GM23338 (cell line): ENCODE results near the gene ATF3. TPM values are rescaled to one million over a fixed set of nuclear protein-coding genes. Genes with fewer than 3 reads are reported as not detected.

ENCODE experiments used
- ATAC-seq: fragments of 200-7000 bp; cut with Tn5 transposase; 3 replicates; pipeline ENCODE4 v1.9.1; 2020
- DNase-seq: peaks from one replicate; pipeline ENCODE4 v3.0.0-alpha.2; 2015; ENCODE audit warnings: low spot score
- H2AFZ ChIP-seq: fragments of 200-600 bp; sonication (generic); 2 replicates; pipeline ENCODE4 v1.8.0; 2016; ENCODE audit warnings: antibody characterized with exemption, mild to moderate bottlenecking, moderate library complexity
- H3F3A ChIP-seq: fragments of 200-600 bp; sonication (generic); replicated peaks from 2 replicates; pipeline ENCODE4 v1.8.0; 2017; ENCODE audit warnings: antibody characterized with exemption, mixed run types, low read depth
- H3K27ac ChIP-seq: fragments of 200-600 bp; sonication (generic); 2 replicates; pipeline ENCODE4 v1.6.1; 2016; ENCODE audit warnings: low read depth
- H3K27me3 ChIP-seq: fragments of 200-600 bp; sonication (generic); 2 replicates; pipeline ENCODE4 v1.8.0; 2016; ENCODE audit warnings: mild to moderate bottlenecking, mixed run types, moderate library complexity; ENCODE audit not compliant: insufficient read depth
- H3K36me3 ChIP-seq: fragments of 200-600 bp; sonication (generic); 2 replicates; pipeline ENCODE4 v1.8.0; 2016; ENCODE audit warnings: mild to moderate bottlenecking; ENCODE audit not compliant: insufficient read depth
- H3K4me1 ChIP-seq: fragments of 200-600 bp; sonication (generic); 2 replicates; pipeline ENCODE4 v1.8.0; 2016; ENCODE audit warnings: mild to moderate bottlenecking, moderate library complexity; ENCODE audit not compliant: insufficient read depth
- H3K4me2 ChIP-seq: fragments of 200-600 bp; sonication (generic); 2 replicates; pipeline ENCODE4 v1.7.1; 2017; ENCODE audit warnings: mixed run types
- H3K4me3 ChIP-seq: fragments of 200-600 bp; sonication (generic); 2 replicates; pipeline ENCODE4 v1.6.1; 2016; ENCODE audit warnings: mixed run types
- H3K79me2 ChIP-seq: fragments of 200-600 bp; sonication (generic); replicated peaks from 2 replicates; pipeline ENCODE4 v1.8.0; 2017; ENCODE audit warnings: mild to moderate bottlenecking; ENCODE audit not compliant: insufficient read depth
- H3K9me2 ChIP-seq: fragments of 200-600 bp; sonication (generic); 2 replicates; pipeline ENCODE4 v1.8.0; 2017; ENCODE audit not compliant: insufficient read depth
- H4K20me1 ChIP-seq: fragments of 200-600 bp; sonication (generic); replicated peaks from 2 replicates; pipeline ENCODE4 v1.8.0; 2017; ENCODE audit warnings: mild to moderate bottlenecking; ENCODE audit not compliant: insufficient read depth
- H3K27ac Mint-ChIP-seq: 2 replicates; pipeline ENCODE4 v1.8.0; 2020; ENCODE audit warnings: inconsistent platforms, mild to moderate bottlenecking, moderate library complexity, mixed read lengths
- H3K27me3 Mint-ChIP-seq: 3 replicates; pipeline ENCODE4 v1.8.0; 2022; ENCODE audit warnings: low read depth, mild to moderate bottlenecking, moderate library complexity, mixed read lengths, inconsistent platforms; ENCODE audit not compliant: insufficient read depth, poor library complexity
- H3K36me3 Mint-ChIP-seq: 3 replicates; pipeline ENCODE4 v1.8.0; 2021; ENCODE audit warnings: low read depth, mild to moderate bottlenecking, inconsistent platforms, moderate library complexity, mixed read lengths
- H3K4me1 Mint-ChIP-seq: 3 replicates; pipeline ENCODE4 v1.8.0; 2020; ENCODE audit warnings: mild to moderate bottlenecking, inconsistent platforms, mixed read lengths
- H3K4me3 Mint-ChIP-seq: 3 replicates; pipeline ENCODE4 v1.8.0; 2021; ENCODE audit warnings: moderate library complexity, mild to moderate bottlenecking, inconsistent platforms, mixed read lengths
- H3K9me3 Mint-ChIP-seq: 3 replicates; pipeline ENCODE4 v1.8.0; 2020; ENCODE audit warnings: moderate library complexity, mild to moderate bottlenecking, inconsistent platforms, mixed read lengths
- CREB1 ChIP-seq: fragments of 250-450 bp; sonication (Bioruptor Pico); IDR thresholded peaks from 2 replicates; pipeline ENCODE4 v1.5.0; 2020; ENCODE audit warnings: low read depth, mild to moderate bottlenecking, moderate library complexity
- EZH2 ChIP-seq: fragments of 200-600 bp; sonication (generic); IDR thresholded peaks from one replicate; pipeline ENCODE4 v1.8.0; 2017; ENCODE audit warnings: antibody characterized with exemption, mild to moderate bottlenecking, low read depth; ENCODE audit not compliant: unreplicated experiment
- EZH2phosphoT487 ChIP-seq: fragments of 200-600 bp; sonication (generic); IDR thresholded peaks from one replicate; pipeline ENCODE4 v1.8.1; 2018; ENCODE audit warnings: antibody characterized with exemption; ENCODE audit not compliant: unreplicated experiment
- JUNB ChIP-seq: IDR thresholded peaks from one replicate; pipeline ENCODE4 v1.6.1; 2016; ENCODE audit warnings: antibody characterized with exemption; ENCODE audit not compliant: unreplicated experiment
- NANOG ChIP-seq: IDR thresholded peaks from 2 replicates; pipeline ENCODE4 v1.6.1; 2016; ENCODE audit warnings: antibody characterized with exemption, borderline replicate concordance
- POLR2AphosphoS5 ChIP-seq: IDR thresholded peaks from 2 replicates; pipeline ENCODE4 v1.6.1; 2016; ENCODE audit warnings: antibody characterized with exemption, low read depth
- REST ChIP-seq: IDR thresholded peaks from one replicate; pipeline ENCODE4 v1.6.1; 2018; ENCODE audit warnings: antibody characterized with exemption; ENCODE audit not compliant: unreplicated experiment
- STAT1 ChIP-seq: IDR thresholded peaks from one replicate; pipeline ENCODE4 v1.6.1; 2016; ENCODE audit warnings: antibody characterized with exemption; ENCODE audit not compliant: unreplicated experiment
- ZNF114 ChIP-seq: fragments of 250-450 bp; sonication (Bioruptor Pico); IDR thresholded peaks from 2 replicates; pipeline ENCODE4 v1.5.0; 2020; ENCODE audit warnings: mild to moderate bottlenecking, moderate library complexity
- ZNF331 ChIP-seq: fragments of 250-450 bp; sonication (Bioruptor Pico); IDR thresholded peaks from 2 replicates; pipeline ENCODE4 v1.5.0; 2020; ENCODE audit warnings: low read depth, mild to moderate bottlenecking, moderate library complexity
- polyA plus RNA-seq: library from polyadenylated mRNA; unstranded; fragments of >200 nt; fragmentation: Nextera tagmentation; extraction: Ambion mirVana; gene quantifications from 2 replicates; pipeline ENCODE4 v1.2.1, GENCODE V29; 2016
- total RNA-seq: library from RNA; depleted of rRNA; stranded (reverse); fragments of >200 nt; shearing (Covaris generic); gene quantifications from 2 replicates; pipeline ENCODE4 v1.2.3, GENCODE V29; 2014
- TF ChIP-seq, protein P1 (sequence below): fragments of 250-450 bp; sonication (Bioruptor Pico); IDR thresholded peaks from 2 replicates; pipeline ENCODE4 v1.5.0; 2020; ENCODE audit warnings: mild to moderate bottlenecking, moderate library complexity
- TF ChIP-seq, protein P2 (sequence below): IDR thresholded peaks from 2 replicates; pipeline ENCODE4 v1.6.1; 2016; ENCODE audit warnings: antibody characterized with exemption
- TF ChIP-seq, protein P3 (sequence below), 2 experiments: fragments of 200-600 bp in 1 of 2; sonication (generic) in 1 of 2; conservative IDR thresholded peaks; 2 replicates each; pipeline versions ENCODE4 v1.5.1 to v1.6.1; 2016 to 2017; ENCODE audit warnings: antibody characterized with exemption in 2 of 2, low read depth in 2 of 2, mild to moderate bottlenecking in 2 of 2, moderate library complexity in 1 of 2

The ATF3 gene
- total and polyA plus RNA-seq, 2 experiments from 2014 or later = 12.6 to 17.2 TPM

DNA sequence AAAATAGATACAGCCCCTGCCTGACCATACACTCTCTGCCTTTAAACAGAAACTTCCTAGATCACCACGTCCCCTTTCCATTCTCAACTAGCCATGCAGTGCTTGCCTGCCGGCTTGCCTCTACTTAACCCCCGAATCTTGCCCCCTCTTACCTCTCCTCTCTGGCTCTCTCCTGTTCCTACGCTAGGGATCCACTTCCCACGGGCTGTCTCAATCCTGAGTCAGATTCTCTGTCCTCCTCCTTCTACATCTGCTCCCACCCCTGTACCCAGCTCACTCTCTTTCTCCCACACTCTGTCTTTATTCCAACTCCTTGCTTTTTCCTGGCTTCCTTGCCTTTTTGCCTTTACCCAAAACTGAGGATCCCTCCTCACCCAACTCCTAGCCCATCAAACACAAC lies 29.3 kb downstream of the ATF3 start:
- no peak for DNase-seq
- peaks cover 6% of the 10 kb centered on the region; the same call in 2 of the 3 replicates for H3K36me3 Mint-ChIP-seq
- H3K4me1 Mint-ChIP-seq = peaks cover 13% of the 10 kb centered on the region
- Histone ChIP-seq H3K4me3 (no peak overlapping the region), H3K79me2 (no peaks in the 10 kb centered on the region), H3K27me3 (no peaks in the 10 kb centered on the region), H2AFZ (peak overlapping the region; percentile 63; the same call in 1 of the 2 replicates), H3K4me2 (no peak overlapping the region), H3K4me1 (peaks cover 8% of the 10 kb centered on the region; the same call in 1 of the 2 replicates), H3K27ac (no peak overlapping the region), H4K20me1 (no peaks in the 10 kb centered on the region), H3F3A (no peaks in the 10 kb centered on the region), H3K36me3 (no peaks in the 10 kb centered on the region), H3K9me2 (peaks cover 3% of the 10 kb centered on the region; the same call in 1 of the 2 replicates)
- H3K27me3 Mint-ChIP-seq = peaks cover 12% of the 10 kb centered on the region
- TF ChIP-seq EZH2phosphoT487 = no peak
- TF ChIP-seq STAT1 = no peak
- TF ChIP-seq, protein P1, sequence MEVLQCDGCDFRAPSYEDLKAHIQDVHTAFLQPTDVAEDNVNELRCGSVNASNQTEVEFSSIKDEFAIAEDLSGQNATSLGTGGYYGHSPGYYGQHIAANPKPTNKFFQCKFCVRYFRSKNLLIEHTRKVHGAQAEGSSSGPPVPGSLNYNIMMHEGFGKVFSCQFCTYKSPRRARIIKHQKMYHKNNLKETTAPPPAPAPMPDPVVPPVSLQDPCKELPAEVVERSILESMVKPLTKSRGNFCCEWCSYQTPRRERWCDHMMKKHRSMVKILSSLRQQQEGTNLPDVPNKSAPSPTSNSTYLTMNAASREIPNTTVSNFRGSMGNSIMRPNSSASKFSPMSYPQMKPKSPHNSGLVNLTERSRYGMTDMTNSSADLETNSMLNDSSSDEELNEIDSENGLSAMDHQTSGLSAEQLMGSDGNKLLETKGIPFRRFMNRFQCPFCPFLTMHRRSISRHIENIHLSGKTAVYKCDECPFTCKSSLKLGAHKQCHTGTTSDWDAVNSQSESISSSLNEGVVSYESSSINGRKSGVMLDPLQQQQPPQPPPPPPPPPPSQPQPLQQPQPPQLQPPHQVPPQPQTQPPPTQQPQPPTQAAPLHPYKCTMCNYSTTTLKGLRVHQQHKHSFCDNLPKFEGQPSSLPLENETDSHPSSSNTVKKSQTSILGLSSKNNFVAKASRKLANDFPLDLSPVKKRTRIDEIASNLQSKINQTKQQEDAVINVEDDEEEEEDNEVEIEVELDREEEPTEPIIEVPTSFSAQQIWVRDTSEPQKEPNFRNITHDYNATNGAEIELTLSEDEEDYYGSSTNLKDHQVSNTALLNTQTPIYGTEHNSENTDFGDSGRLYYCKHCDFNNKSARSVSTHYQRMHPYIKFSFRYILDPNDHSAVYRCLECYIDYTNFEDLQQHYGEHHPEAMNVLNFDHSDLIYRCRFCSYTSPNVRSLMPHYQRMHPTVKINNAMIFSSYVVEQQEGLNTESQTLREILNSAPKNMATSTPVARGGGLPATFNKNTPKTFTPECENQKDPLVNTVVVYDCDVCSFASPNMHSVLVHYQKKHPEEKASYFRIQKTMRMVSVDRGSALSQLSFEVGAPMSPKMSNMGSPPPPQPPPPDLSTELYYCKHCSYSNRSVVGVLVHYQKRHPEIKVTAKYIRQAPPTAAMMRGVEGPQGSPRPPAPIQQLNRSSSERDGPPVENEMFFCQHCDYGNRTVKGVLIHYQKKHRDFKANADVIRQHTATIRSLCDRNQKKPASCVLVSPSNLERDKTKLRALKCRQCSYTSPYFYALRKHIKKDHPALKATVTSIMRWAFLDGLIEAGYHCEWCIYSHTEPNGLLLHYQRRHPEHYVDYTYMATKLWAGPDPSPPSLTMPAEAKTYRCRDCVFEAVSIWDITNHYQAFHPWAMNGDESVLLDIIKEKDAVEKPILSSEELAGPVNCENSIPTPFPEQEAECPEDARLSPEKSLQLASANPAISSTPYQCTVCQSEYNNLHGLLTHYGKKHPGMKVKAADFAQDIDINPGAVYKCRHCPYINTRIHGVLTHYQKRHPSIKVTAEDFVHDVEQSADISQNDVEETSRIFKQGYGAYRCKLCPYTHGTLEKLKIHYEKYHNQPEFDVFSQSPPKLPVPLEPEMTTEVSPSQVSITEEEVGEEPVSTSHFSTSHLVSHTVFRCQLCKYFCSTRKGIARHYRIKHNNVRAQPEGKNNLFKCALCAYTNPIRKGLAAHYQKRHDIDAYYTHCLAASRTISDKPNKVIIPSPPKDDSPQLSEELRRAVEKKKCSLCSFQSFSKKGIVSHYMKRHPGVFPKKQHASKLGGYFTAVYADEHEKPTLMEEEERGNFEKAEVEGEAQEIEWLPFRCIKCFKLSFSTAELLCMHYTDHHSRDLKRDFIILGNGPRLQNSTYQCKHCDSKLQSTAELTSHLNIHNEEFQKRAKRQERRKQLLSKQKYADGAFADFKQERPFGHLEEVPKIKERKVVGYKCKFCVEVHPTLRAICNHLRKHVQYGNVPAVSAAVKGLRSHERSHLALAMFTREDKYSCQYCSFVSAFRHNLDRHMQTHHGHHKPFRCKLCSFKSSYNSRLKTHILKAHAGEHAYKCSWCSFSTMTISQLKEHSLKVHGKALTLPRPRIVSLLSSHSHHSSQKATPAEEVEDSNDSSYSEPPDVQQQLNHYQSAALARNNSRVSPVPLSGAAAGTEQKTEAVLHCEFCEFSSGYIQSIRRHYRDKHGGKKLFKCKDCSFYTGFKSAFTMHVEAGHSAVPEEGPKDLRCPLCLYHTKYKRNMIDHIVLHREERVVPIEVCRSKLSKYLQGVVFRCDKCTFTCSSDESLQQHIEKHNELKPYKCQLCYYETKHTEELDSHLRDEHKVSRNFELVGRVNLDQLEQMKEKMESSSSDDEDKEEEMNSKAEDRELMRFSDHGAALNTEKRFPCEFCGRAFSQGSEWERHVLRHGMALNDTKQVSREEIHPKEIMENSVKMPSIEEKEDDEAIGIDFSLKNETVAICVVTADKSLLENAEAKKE (CRISPR knock-in tag) = no peak
- TF ChIP-seq NANOG = no peak
- TF ChIP-seq POLR2AphosphoS5 = no peak
- TF ChIP-seq REST = no peak
- no peak for TF ChIP-seq EZH2
- TF ChIP-seq ZNF114 (CRISPR knock-in tag) = no peak
- no peak for TF ChIP-seq ZNF331 (CRISPR knock-in tag)
- no peak for TF ChIP-seq JUNB
- TF ChIP-seq CREB1 (CRISPR knock-in tag) = no peak
- TF ChIP-seq, protein P2, sequence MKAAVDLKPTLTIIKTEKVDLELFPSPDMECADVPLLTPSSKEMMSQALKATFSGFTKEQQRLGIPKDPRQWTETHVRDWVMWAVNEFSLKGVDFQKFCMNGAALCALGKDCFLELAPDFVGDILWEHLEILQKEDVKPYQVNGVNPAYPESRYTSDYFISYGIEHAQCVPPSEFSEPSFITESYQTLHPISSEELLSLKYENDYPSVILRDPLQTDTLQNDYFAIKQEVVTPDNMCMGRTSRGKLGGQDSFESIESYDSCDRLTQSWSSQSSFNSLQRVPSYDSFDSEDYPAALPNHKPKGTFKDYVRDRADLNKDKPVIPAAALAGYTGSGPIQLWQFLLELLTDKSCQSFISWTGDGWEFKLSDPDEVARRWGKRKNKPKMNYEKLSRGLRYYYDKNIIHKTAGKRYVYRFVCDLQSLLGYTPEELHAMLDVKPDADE = no peak
- TF ChIP-seq, protein P3, sequence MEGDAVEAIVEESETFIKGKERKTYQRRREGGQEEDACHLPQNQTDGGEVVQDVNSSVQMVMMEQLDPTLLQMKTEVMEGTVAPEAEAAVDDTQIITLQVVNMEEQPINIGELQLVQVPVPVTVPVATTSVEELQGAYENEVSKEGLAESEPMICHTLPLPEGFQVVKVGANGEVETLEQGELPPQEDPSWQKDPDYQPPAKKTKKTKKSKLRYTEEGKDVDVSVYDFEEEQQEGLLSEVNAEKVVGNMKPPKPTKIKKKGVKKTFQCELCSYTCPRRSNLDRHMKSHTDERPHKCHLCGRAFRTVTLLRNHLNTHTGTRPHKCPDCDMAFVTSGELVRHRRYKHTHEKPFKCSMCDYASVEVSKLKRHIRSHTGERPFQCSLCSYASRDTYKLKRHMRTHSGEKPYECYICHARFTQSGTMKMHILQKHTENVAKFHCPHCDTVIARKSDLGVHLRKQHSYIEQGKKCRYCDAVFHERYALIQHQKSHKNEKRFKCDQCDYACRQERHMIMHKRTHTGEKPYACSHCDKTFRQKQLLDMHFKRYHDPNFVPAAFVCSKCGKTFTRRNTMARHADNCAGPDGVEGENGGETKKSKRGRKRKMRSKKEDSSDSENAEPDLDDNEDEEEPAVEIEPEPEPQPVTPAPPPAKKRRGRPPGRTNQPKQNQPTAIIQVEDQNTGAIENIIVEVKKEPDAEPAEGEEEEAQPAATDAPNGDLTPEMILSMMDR (conservative IDR thresholded peaks at IDR 0.05; ENCODE audit: low read depth in 2 of 2) = no peak
- H3K27ac Mint-ChIP-seq = no peak overlapping the region
- H3K9me3 Mint-ChIP-seq = peaks cover 9% of the 10 kb centered on the region; the same call in 2 of the 3 replicates
- ATAC-seq = no peak; the same call in 2 of the 3 replicates
- H3K4me3 Mint-ChIP-seq = no peak overlapping the region
